GM21360 (cell line): Measurements from ENCODE around the gene SH3BP1.
"Not testable (repeated sequence)": the region's sequence is repeated elsewhere in the genome, so short reads cannot be mapped to it uniquely, and the experiment has no call there.

Experiments
- ATAC-seq: cut with Tn5 transposase; IDR thresholded peaks from one replicate; pipeline ENCODE4 v1.9.1; 2021; ENCODE audit warnings: mild to moderate bottlenecking, moderate library complexity; ENCODE audit not compliant: unreplicated experiment

The SH3BP1 gene

GRCh38 chr22:37633089-37633624 lies 6.3 kb upstream of the SH3BP1 start:
- ATAC-seq, result peak; percentile 45

- peak; percentile 50 for ATAC-seq
Observed at GRCh38 chr22:37633625-37634416, 5.6 kb upstream of the SH3BP1 start.

DNA sequence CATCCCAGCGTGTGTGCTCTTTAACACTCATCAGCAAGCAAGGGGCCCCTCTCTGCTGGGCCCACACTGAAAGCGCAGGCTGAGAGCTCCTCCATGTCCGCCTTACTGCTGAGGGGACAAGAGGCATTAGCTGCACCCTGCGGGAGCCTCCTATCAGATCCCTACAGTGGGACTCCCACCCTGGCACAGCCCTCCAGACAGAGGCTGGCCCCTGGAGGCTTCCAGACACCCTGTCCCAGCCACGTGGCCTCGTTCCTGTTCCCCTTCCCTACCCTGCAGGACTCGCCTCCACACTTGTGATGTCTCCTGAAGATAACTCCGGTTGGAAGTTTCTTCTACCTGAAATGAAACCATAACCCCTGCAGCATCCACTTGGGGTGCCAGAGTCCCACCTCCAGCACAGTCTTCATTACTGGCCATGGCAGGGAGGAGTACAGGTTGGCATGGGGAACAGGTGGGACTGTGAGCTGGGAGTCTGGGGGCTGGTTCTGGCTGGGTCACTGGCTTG lies 5.0 kb upstream of the SH3BP1 start:
- no peak for ATAC-seq

GRCh38 chr22:37635157-37635556 lies 4.3 kb upstream of the SH3BP1 start:
- ATAC-seq, result no peak

- no peak for ATAC-seq
Observed at GRCh38 chr22:37636186-37636948, 3.1 kb upstream of the SH3BP1 start.

- ATAC-seq, result no peak
Observed at GRCh38 chr22:37636949-37637273, 2.6 kb upstream of the SH3BP1 start.

GRCh38 chr22:37638391-37639069 lies 939 bp upstream of the SH3BP1 start:
- ATAC-seq, result no peak

DNA sequence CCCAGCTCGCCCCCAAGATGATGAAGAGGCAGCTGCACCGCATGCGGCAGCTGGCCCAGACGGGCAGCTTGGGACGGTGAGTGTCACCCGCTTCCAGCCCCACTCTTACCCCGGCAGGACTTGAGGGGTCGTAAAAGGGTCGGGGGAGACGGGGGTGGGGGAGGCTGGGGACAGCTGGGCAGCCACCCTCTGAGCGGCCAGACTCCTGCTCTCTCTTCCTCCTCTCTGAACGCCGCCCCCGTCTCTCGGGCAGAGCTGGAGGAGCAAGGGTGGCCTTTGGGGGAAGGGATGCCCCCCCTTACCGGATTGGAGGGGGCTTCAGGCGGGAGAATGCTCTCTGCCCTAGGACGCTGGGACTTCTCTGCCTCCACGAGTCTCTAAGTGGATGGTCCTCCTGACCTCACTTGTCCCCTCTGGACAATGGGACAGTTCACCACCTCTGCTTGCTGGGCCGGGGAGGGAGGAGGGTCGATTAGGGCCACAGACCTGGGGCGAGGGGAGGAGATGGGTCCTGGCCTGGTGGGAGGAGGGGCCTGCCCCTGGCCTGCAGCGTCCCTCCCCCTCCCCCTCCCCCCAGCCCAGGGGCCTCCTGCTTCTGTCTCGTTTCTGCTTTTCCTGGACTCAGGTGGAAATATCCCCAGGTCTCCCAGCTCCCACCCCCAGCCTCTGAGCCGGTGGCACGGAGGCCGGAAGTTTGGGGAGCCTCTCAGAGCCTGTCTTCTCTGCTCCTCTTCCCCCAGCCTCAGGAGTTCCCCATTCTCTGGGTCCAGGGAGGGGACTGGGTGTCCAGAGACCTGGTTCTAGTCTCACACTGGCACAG lies 512 bp downstream of the SH3BP1 start:
- ATAC-seq, result no peak

GRCh38 chr22:37640591-37641560 lies 1.4 kb downstream of the SH3BP1 start:
- ATAC-seq, result no peak

DNA sequence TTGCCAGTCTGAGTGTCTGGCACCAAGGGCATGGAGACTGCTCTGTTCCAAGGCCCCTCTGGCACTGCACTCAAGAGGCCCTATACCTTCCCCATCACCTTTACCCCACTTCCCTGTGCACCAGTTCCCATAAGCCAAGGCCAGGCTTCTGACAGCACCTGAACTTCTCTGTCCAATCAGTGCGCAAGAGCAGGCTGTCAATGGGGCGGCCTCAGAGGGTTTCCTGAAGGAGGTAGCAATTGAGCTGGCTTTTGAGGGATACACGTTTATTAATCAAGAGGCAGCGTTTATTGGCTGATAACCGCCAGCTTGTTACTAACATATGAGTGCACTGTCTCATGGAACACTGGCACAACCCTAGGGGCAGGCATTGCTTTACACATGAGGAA lies 2.1 kb downstream of the SH3BP1 start:
- no peak for ATAC-seq

GRCh38 chr22:37643225-37643847 lies 3.9 kb downstream of the SH3BP1 start:
- no peak for ATAC-seq

DNA sequence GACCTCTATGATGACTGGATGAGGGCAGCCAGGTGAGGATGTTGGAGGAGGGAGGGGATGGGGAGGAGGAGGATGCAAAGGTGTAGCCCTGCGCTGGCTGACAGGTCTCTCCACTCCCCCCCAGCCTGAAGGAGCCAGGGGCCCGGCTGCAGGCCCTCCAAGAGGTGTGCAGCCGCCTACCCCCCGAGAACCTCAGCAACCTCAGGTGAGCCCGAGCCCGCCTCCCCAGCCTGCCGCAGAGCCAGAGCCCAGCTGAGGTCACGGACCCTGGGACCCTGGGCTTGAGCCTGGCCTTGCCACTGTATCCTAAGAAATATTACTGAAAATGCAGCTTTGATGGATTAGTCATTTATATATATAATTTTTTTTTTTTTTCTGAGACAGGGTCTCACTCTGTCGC lies 7.8 kb downstream of the SH3BP1 start:
- no peak for ATAC-seq

DNA sequence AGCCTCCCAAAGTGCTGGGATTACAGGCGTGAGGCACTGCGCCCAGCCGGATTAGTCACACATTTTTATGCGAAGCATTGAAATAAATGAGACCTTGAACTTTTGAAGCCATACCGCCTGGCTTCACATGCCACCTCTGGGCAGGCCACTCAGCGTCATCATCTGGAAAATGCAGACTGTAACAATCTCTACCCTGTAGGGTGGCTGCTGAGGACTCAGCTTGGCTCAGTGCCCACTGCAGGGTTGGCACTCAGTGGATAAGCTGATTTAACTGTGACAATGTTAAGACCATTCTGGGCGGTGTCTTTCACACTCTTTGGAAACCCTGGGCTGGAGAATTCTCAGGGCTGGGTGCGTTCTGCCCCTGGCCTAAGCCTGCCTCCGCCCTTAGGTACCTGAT lies 8.5 kb downstream of the SH3BP1 start:
- ATAC-seq, result no peak

DNA sequence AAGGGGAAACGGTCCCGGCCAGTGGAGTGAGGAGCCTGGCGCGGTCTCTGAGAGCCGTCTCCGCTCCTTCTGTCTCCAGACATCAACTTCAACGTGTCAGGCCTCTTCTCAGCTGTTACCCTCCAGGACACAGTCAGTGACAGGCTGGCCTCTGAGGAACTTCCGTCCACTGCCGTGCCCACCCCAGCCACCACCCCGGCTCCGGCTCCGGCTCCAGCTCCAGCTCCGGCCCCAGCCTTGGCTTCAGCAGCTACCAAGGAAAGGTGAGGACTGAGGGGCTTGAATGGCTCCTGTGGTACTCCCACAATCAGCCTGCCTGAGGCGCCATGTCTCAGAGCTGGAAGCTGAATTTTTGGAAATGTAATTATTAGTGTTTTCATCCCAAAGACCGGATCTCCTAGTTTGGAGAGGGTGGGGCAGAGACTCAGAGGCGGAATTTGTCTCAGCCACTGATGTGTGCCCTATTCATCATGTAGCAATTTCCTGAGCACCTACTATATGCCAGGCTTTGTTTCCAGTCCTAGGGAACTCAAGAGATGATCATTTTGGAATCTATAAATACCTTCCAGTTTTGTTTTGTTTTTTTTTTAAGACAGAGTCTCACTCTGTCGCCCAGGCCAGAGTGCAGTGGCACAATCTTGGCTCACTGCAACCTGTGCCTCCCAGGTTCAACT lies 11.1 kb downstream of the SH3BP1 start:
- ATAC-seq, result no peak

DNA sequence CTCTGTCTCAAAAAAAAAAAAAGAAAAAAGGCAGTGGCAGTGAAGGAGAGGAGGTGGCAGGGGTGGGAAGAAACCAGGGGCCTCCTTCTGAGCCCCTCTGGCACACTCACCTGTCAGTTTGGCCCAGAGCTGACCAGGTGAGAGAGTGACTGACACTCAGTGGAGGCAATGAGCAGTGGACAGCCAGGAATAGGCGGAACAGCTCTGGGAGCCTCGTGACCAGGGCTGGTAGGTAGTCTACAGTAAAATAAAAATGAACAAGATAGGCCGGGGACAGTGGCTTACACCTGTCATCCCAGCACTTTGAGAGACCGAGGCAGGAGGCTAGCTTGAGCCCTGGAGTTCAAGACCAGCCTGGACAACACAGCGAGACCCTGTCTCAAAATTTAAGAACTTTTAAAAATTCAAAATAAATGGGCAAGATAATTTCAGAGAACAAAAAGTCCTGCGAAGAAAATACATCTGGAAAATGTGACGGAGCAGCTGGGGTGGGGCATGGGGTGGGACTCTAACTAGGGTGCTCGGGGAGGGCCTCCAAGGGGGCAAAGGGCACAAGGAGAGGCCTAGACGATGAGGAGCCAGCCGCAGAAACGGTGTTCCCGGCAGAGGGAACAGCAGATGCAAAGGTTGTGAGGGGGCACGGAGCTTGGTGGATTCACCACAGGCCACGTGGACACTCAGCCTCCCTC lies 15.2 kb downstream of the SH3BP1 start:
- ATAC-seq, result no peak

DNA sequence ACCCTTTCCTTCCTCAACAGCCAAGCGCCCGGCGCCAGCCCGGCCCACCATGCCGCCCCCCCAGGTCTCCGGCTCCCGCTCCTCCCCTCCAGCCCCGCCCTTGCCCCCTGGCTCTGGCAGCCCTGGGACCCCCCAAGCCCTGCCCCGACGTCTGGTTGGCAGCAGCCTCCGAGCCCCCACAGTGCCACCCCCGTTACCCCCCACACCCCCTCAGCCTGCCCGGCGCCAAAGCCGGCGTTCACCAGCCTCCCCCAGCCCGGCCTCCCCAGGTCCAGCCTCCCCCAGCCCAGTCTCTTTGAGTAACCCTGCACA lies 15.7 kb downstream of the SH3BP1 start:
- ATAC-seq, result no peak

- ATAC-seq, result not testable (repeated sequence)
Observed at GRCh38 chr22:37656583-37656982, 17.1 kb downstream of the SH3BP1 start.

- ATAC-seq, result no peak
Observed at GRCh38 chr22:37657590-37658132, 18.2 kb downstream of the SH3BP1 start.
